ES-I3 (cell line): Measurements from ENCODE around the gene KLHL42.

ENCODE experiments used
- H3K36me3 ChIP-seq: 2 replicates; pipeline ENCODE4 v1.6.1; 2013; ENCODE audit warnings: mild to moderate bottlenecking, low read length, control low read depth, moderate library complexity; ENCODE audit not compliant: insufficient read depth
- H3K4me1 ChIP-seq: 2 replicates; pipeline ENCODE4 v1.6.1; 2013; ENCODE audit warnings: mild to moderate bottlenecking, control low read depth, low read length; ENCODE audit not compliant: insufficient read depth
- H3K9ac ChIP-seq: 2 replicates; pipeline ENCODE4 v1.6.1; 2013; ENCODE audit warnings: low read depth, mild to moderate bottlenecking, low read length, moderate library complexity
- H3K9me3 ChIP-seq: 2 replicates; pipeline ENCODE4 v1.6.1; 2013; ENCODE audit warnings: mild to moderate bottlenecking, low read length, moderate library complexity; ENCODE audit not compliant: control insufficient read depth, insufficient read depth

KLHL42 gene

DNA sequence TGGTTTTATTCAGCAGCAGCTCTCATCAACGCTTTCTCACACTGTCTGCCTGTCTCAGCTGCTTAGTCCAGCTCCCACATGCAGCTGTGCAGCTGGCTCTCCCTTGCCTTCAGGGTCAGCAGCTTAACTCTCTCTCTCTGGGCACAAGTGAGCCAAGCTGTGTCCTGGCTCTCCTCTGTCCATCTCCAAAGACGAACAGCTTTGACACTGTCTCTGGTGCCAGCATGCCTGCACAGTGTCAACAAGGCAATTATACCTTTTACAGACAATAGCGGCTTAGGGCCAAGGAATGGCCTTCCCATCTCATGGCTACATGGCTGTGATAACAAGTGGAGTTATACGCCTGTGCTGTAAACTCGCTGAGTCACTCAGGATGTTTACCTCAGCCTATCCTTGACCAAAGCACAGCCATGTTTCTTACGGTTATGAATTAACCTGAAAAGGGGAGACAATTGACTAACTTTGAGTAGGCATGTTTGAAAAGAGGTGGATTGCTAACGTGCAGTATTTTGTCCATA lies 38.4 kb downstream of the KLHL42 start:
- no peaks in the 10 kb centered on the region; the same call in 1 of the 2 replicates for H3K9me3 ChIP-seq
- no peaks in the 10 kb centered on the region for H3K36me3 ChIP-seq
- no peak overlapping the region for H3K9ac ChIP-seq
- H3K4me1 ChIP-seq = peaks cover 6% of the 10 kb centered on the region; the same call in 1 of the 2 replicates

DNA sequence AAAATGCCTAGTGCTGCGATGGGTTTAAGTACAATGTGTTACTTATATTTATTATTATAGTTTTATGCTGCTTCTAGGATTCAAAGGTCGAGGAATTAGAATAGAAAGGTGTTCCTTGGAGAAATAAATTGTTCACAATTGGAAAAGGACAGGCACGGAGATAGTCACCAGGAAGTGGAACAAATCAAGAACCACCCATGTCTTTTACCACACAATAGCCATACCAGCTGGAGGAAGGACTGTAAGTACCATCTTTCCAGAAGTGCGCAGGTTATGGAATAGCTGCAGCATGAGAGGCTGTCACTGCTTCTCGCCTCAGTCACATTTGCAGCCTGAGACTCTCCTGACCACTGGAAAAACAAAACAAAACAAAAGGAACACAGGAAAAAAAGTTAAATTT lies 40.5 kb downstream of the KLHL42 start:
- no peaks in the 10 kb centered on the region for H3K36me3 ChIP-seq
- H3K9ac ChIP-seq = no peak overlapping the region
- no peaks in the 10 kb centered on the region; the same call in 1 of the 2 replicates for H3K9me3 ChIP-seq
- peaks cover 6% of the 10 kb centered on the region; the same call in 1 of the 2 replicates for H3K4me1 ChIP-seq

DNA sequence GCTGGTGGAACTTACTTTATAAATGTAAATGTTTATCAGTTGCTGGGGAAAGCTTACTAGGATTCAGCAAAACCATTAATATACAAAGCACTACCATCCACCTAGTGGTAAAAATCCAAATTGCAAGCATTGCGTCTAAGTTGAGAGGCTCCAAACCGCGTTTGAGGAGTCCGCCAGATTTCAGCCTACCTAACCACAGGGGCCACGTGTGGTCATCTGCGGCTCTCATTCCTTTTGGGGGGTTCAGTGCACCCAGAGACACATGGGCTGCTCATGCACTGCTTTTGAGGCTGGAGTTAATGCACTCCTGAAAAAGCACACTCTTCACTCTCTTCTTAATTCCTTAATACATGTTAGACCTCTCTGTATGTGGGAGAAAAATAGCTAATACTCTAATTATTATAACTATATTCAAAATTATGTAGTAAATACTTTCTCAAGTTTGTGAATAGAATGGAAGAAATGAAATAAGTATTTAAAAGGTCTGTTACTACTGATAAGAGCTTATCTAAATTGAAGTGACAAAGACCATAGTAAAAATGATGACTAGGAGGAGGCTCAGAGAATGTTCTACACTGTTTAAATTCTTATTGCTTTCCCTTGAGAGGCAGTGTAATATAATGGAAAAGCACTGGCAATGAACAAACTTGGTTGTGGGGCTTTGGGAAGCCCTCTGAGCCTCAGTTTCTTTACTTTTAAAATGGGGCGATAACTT lies 41.4 kb downstream of the KLHL42 start:
- no peaks in the 10 kb centered on the region; the same call in 1 of the 2 replicates for H3K9me3 ChIP-seq
- H3K4me1 ChIP-seq = peaks cover 6% of the 10 kb centered on the region; the same call in 1 of the 2 replicates
- no peaks in the 10 kb centered on the region for H3K36me3 ChIP-seq
- no peak overlapping the region for H3K9ac ChIP-seq

DNA sequence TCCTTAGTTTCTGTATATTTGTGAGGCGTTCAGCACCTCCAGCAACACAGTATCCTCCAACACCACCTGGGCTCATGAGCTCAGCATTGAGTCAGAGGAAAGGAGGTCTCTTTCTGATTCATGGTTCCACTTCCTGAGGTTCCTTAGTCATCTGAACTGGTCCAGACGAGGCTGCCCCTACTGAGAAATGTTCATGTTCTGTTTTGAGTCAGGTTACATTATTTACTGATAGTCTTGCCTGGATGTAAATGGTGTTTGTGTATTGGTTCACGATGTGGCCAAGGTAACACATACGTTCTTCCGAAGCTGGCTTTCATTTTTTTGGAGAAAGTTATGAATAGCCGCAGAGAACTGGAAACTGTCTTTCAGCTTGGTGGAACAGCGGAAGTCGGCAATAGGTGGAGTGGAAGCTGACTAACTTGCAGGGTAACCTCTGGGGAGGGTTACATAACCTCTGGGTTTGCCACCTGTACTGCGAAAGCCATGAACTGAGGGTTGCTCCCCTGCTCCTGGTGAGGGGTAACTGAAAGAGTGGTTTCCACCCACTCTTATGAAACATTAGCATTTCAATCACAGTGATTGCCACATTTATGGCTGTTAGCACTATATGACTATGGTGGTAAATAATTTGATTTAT lies 42.2 kb downstream of the KLHL42 start:
- Histone ChIP-seq H3K36me3 (no peaks in the 10 kb centered on the region), H3K9ac (no peak overlapping the region), H3K4me1 (peaks cover 6% of the 10 kb centered on the region; the same call in 1 of the 2 replicates), H3K9me3 (no peaks in the 10 kb centered on the region; the same call in 1 of the 2 replicates)

DNA sequence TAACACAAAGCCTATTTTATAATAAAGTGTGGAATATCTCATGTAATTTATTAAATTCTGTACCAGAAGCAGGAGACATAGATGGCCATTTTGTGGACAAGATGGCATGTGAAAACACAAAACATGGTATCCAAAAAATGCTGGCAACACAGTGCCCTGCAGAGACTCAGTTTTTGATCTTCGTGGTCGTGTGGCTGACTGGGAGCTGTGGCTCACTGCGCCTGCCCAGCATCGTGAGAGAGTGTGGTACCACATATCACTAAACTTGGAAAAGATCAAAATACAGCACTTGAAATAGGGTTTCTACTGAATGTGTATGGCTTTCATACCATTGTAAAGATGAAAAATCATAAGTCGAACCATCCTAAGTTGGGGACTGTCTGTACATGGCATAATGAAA lies 43.0 kb downstream of the KLHL42 start:
- Histone ChIP-seq H3K36me3 (no peaks in the 10 kb centered on the region), H3K9ac (no peak overlapping the region), H3K9me3 (no peaks in the 10 kb centered on the region; the same call in 1 of the 2 replicates), H3K4me1 (peaks cover 6% of the 10 kb centered on the region; the same call in 1 of the 2 replicates)

DNA sequence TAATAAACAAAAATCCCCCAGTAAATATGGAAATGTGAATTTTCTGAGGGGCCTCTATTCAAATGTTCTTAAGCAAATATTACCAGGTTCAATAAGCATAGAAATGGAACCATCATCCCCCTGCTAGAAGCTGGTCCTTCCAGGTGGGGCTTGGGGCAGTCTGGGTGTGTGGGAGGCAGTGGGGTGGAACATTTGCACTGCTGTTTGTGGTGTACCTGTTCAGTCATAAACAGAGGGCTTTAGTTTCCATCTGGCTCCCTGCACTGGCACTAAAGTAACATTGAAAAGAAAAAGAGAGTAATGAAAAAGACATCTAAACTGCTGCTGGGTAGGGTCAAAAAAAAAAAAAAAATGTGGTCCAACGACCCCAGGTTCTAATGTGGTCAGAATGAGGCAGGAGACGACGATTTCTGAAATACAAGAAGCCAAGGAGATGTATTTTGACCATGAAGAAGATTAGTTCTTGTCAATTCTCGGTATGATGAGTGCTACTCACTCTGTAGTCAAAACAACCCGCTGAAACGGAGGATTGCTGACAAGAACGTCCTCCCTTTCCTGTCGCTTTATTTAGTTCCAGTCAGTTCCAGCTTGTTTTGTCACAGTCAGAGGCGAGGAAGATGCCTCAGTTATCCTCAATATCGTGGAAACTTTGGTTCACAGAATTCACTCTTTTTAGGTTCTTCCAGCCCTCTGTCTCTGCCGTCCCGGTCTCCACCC lies 44.3 kb downstream of the KLHL42 start:
- no peaks in the 10 kb centered on the region; the same call in 1 of the 2 replicates for H3K9me3 ChIP-seq
- H3K36me3 ChIP-seq = no peaks in the 10 kb centered on the region
- H3K9ac ChIP-seq = no peak overlapping the region
- H3K4me1 ChIP-seq = peaks cover 6% of the 10 kb centered on the region; the same call in 1 of the 2 replicates

DNA sequence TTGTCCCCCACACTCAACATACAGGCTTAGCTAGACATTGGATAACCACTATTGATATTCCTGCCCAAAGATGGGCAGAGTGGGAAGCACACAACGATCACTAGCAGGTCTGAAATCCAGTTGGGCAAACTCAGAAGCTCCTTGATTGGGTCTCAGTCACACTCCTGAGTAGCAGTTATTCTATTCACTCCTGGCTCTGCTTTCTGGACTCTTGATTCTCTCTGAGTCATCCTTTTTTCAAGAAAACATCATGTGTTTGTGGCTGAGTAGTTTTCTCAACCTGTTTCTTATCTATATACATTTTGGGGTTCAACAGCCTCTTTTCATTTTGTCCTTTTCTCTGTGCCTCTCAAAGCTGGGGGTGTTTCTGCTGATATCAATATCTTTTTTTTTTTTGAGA lies 46.0 kb downstream of the KLHL42 start:
- Histone ChIP-seq H3K4me1 (peaks cover 6% of the 10 kb centered on the region; the same call in 1 of the 2 replicates), H3K9me3 (no peaks in the 10 kb centered on the region), H3K9ac (no peak overlapping the region), H3K36me3 (no peaks in the 10 kb centered on the region)

DNA sequence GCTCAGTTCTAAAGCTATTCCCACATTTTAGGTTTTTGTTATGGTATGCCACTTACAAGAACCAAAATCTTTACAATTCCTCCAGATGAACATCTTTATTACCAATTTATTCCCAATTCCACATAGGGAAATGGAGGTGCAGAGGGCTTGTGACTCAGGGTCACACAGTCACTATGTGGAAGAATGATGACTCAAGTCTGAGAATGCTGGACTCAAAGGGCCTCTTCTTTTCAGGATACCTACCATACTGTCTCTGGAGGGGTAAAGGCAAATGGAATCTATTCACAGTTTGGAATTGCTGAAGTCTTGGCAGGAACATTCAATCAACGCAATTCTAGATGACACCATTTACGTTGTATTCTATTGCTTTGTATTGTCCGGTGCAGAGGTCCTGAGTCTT lies 48.2 kb downstream of the KLHL42 start:
- Histone ChIP-seq H3K36me3 (no peaks in the 10 kb centered on the region), H3K9me3 (no peaks in the 10 kb centered on the region), H3K4me1 (no peaks in the 10 kb centered on the region), H3K9ac (no peak overlapping the region)

DNA sequence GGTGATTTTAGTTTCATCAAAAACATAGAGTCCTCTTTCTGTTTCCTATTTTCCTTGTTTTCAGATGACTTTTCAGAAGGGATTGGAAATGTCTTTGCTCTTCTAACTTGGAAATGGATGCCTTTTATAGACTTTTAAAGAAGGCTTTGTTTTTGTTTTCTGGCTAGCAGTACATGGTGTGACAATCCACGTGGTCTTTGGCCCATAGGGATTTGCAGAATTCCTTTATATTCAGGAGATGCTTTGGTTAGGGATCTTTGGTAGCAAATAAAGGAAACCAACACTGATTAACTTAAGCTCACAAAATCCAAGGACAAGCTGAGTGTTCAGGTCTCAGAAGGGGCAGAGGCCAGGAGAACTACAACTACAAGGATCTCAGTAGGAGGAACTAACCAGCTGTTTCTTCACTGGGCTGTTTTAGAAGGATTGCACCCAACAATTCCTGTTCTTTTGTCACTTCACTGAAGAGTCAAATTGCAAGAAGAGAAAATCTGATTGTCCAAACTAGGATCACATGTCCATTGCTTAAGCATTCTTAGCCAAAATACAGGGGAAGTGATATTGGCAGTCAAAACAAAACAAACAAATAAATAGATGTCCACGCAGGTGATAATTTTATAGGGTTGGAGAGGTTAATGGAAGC lies 58.6 kb downstream of the KLHL42 start:
- Histone ChIP-seq H3K4me1 (no peaks in the 10 kb centered on the region), H3K9me3 (no peaks in the 10 kb centered on the region; the same call in 1 of the 2 replicates), H3K36me3 (no peaks in the 10 kb centered on the region)

DNA sequence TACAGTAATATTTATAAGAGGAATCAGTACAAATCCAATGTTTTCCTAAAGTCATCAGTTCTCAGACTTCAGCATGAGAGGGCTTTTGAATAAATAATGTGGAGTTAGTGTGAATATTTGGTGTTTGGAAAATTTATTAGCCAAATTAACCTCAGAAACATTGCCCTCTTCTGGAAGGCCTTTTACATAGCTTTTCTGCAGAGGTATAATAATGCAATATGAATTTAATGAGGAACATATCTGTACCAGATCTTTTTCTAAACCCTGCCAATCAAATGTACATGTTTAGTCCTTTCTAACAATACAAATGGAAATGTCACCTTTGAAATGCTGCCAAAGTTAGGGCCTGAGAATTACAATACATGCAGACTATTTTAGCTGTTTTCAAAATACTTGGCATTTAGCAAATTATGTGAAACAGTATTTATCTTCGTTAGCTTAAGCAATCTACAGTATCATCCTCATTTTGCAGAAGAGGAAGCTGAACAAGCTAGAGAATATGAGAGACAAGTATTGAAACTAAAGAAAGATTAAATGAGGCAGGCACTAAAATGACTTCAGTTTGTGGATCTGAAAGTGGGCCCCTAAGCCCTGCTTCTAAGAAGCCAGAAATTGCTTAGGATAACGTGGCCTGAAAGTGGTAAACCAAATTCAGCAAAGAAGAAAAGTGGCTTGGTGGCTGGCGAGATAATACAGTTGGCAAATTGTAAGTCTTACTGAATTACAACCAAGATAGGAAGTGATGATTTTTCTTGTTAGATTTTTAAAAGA lies 60.4 kb downstream of the KLHL42 start:
- no peak overlapping the region for H3K9ac ChIP-seq
- H3K4me1 ChIP-seq = no peaks in the 10 kb centered on the region
- H3K36me3 ChIP-seq = no peaks in the 10 kb centered on the region

More for the DNA sequence above, 58.6 kb downstream of the KLHL42 start:
- no peak overlapping the region for H3K9ac ChIP-seq

DNA sequence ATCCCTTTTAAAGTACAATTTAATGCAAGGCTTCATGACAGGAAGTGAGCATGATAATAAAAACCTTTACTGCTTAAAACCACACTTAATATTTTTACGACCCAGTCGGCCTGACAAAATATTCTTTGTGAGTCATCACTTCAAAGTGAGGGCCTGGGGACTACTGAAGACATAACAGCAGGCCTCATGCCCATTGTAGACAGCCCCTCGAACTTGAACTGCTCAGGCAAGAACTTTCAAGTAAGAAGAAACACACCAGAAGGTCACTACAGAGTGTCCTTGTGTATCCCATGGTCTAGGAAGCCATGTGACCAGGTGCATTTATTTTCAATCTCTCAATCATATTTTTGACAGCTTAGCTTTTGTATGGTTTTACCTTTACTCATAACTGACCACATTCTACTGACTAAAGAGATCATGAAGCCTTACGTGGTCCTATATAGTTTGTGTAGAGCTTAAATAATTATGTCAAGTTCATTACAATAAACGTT lies 61.4 kb downstream of the KLHL42 start:
- Histone ChIP-seq H3K36me3 (no peaks in the 10 kb centered on the region), H3K9me3 (no peaks in the 10 kb centered on the region), H3K4me1 (no peaks in the 10 kb centered on the region), H3K9ac (no peak overlapping the region)

More for the DNA sequence above, 60.4 kb downstream of the KLHL42 start:
- no peaks in the 10 kb centered on the region for H3K9me3 ChIP-seq

DNA sequence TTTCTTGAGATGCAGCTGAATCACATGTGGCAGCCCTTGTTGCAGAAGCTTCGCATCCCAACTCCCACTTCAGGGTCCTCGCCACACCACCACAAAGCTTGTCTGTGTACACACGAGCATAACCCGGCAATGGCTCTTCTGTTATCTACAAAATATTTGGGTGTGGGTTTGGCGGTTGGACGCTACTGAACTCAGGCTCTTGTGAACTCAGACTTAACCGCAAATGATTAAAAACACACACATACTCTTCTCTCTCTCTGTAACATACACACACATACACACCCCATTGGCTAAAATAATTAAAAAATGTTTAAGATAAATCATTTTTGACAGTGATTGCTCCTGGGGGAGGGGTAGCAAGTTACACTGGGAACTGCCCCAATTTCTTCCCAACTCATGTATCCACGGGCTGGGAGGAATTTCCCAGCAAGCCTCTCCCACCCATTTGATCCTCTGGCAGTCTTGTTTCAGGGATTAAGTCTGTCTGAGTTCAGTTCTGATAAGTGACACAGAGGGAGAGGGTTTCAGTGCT lies 63.7 kb downstream of the KLHL42 start:
- Histone ChIP-seq H3K36me3 (no peaks in the 10 kb centered on the region), H3K4me1 (no peaks in the 10 kb centered on the region), H3K9me3 (no peaks in the 10 kb centered on the region), H3K9ac (no peak overlapping the region)
